COR-L47 (cell line): ENCODE results near the gene TRAK1.

ENCODE experiments used
- DNase-seq: peaks from one replicate; lab custom pipeline; 2025; lab: John Stamatoyannopoulos, UW

TRAK1 gene

GRCh38 chr3:42246091-42246490, 154.9 kb downstream of the TRAK1 start:
- DNase-seq, result no peak

- peak; percentile 42 for DNase-seq
Observed at GRCh38 chr3:42247576-42248027, 156.4 kb downstream of the TRAK1 start.

- no peak for DNase-seq
Observed at GRCh38 chr3:42250761-42251160, 159.6 kb downstream of the TRAK1 start.

GRCh38 chr3:42254566-42254965, 163.4 kb downstream of the TRAK1 start:
- no peak for DNase-seq

- no peak for DNase-seq
Observed at GRCh38 chr3:42256135-42256819, 165.1 kb downstream of the TRAK1 start.

- DNase-seq, result no peak
Observed at GRCh38 chr3:42257007-42257406, 165.8 kb downstream of the TRAK1 start.

GRCh38 chr3:42262525-42262924, 171.4 kb downstream of the TRAK1 start:
- no peak for DNase-seq

- peak; percentile 31 for DNase-seq
Observed at GRCh38 chr3:42263354-42264346, 172.5 kb downstream of the TRAK1 start.

GRCh38 chr3:42264399-42265058, 173.4 kb downstream of the TRAK1 start:
- DNase-seq, result peak; percentile 37

- no peak for DNase-seq
Observed at GRCh38 chr3:42265059-42265991, 174.2 kb downstream of the TRAK1 start.

- DNase-seq, result no peak
Observed at GRCh38 chr3:42266085-42266484, 174.9 kb downstream of the TRAK1 start, which contains the start of gene CCK. TSS of gene CCK (minus strand) at chr3:42266185. CDS start at chr3:42263630, 2,555 bp downstream.

GRCh38 chr3:42267878-42268277, 176.7 kb downstream of the TRAK1 start:
- DNase-seq, result no peak

- no peak for DNase-seq
Observed at GRCh38 chr3:42269647-42270046, 178.5 kb downstream of the TRAK1 start.

GRCh38 chr3:42270561-42270960, 179.4 kb downstream of the TRAK1 start:
- peak; percentile 4 for DNase-seq

GRCh38 chr3:42271786-42272185, 180.6 kb downstream of the TRAK1 start:
- DNase-seq, result no peak

- DNase-seq, result no peak
Observed at GRCh38 chr3:42273361-42273760, 182.2 kb downstream of the TRAK1 start.

- DNase-seq, result no peak
Observed at GRCh38 chr3:42274266-42274665, 183.1 kb downstream of the TRAK1 start.

GRCh38 chr3:42275217-42275616, 184.1 kb downstream of the TRAK1 start:
- DNase-seq, result no peak
